PC-3 (cell line): Measurements from ENCODE around the gene TSPAN8. TPM values are rescaled to one million over a fixed set of nuclear protein-coding genes. Genes with fewer than 3 reads are reported as not detected.

Source experiments
- ATAC-seq: fragments of 200-7000 bp; cut with Tn5 transposase; 2 replicates; pipeline ENCODE4 v1.9.1; 2020; ENCODE audit warnings: mild to moderate bottlenecking, moderate library complexity
- BruUV-seq: library from RNA; stranded (reverse); fragments of 400-500 nt; replicated peaks from 2 replicates; lab custom pipeline; 2021; lab: Mats Ljungman, UMichigan
- CTCF ChIA-PET: fragments of 300-600 bp; sonication (Branson Sonifier 250); formaldehyde crosslinking; loops from one replicate; lab custom pipeline; 2022; ENCODE audit warnings: antibody characterized with exemption; lab: Charles Lee
- POLR2A ChIA-PET: fragments of 300-600 bp; sonication (Branson Sonifier 250); formaldehyde crosslinking; loops from one replicate; lab custom pipeline; 2022; ENCODE audit warnings: antibody characterized with exemption; ENCODE audit not compliant: unreplicated experiment; lab: Charles Lee
- DNase-seq: peaks from one replicate; pipeline ENCODE4 v3.0.0-alpha.2; 2015
- H2AFZ ChIP-seq: fragments of 300-600 bp; sonication (generic); 2 replicates; pipeline ENCODE4 v1.6.0; 2016; ENCODE audit warnings: antibody characterized with exemption, low read length
- H3F3A ChIP-seq: fragments of 300-600 bp; sonication (generic); one replicate; pipeline ENCODE4 v1.6.0; 2017; ENCODE audit warnings: antibody characterized with exemption, low read length, control low read depth, mild to moderate bottlenecking; ENCODE audit not compliant: unreplicated experiment
- H3K27ac ChIP-seq: fragments of 300-600 bp; sonication (generic); 2 replicates; pipeline ENCODE4 v1.5.1; 2016; ENCODE audit warnings: mild to moderate bottlenecking, low read length
- H3K27me3 ChIP-seq: fragments of 300-600 bp; sonication (generic); 2 replicates; pipeline ENCODE4 v1.6.1; 2016; ENCODE audit warnings: low read length, mixed read lengths
- H3K36me3 ChIP-seq: fragments of 300-600 bp; sonication (generic); 2 replicates; pipeline ENCODE4 v1.6.1; 2016; ENCODE audit warnings: low read depth, mixed run types, low read length, mixed read lengths
- H3K4me1 ChIP-seq: fragments of 300-600 bp; sonication (generic); 2 replicates; pipeline ENCODE4 v1.5.1; 2016; ENCODE audit warnings: low read length; ENCODE audit not compliant: insufficient read depth
- H3K4me2 ChIP-seq: fragments of 300-600 bp; sonication (generic); 2 replicates; pipeline ENCODE4 v1.6.0; 2016; ENCODE audit warnings: low read length
- H3K4me3 ChIP-seq: fragments of 300-600 bp; sonication (generic); 2 replicates; pipeline ENCODE4 v1.5.1; 2016; ENCODE audit warnings: mild to moderate bottlenecking, low read length, mixed read lengths
- H3K79me2 ChIP-seq: fragments of 300-600 bp; sonication (generic); 2 replicates; pipeline ENCODE4 v1.6.1; 2017; ENCODE audit warnings: low read length, mixed read lengths
- H3K9ac ChIP-seq: fragments of 300-600 bp; sonication (generic); 2 replicates; pipeline ENCODE4 v1.6.0; 2016; ENCODE audit warnings: mild to moderate bottlenecking, low read length
- H3K9me2 ChIP-seq: fragments of 300-600 bp; sonication (generic); replicated peaks from 2 replicates; pipeline ENCODE4 v1.6.1; 2016; ENCODE audit warnings: mixed run types, low read length, mixed read lengths
- H3K9me3 ChIP-seq: fragments of 300-600 bp; sonication (generic); 2 replicates; pipeline ENCODE4 v1.6.1; 2016; ENCODE audit warnings: low read length, mixed read lengths
- H4K20me1 ChIP-seq: fragments of 300-600 bp; sonication (generic); 2 replicates; pipeline ENCODE4 v1.6.1; 2016; ENCODE audit warnings: low read length, mixed read lengths
- EZH2 ChIP-seq: fragments of 300-600 bp; sonication (generic); IDR thresholded peaks from one replicate; pipeline ENCODE4 v1.6.1; 2017; ENCODE audit warnings: antibody characterized with exemption, mild to moderate bottlenecking, low read length; ENCODE audit not compliant: unreplicated experiment
- EZH2phosphoT487 ChIP-seq: fragments of 300-600 bp; sonication (generic); IDR thresholded peaks from 2 replicates; pipeline ENCODE4 v1.6.1; 2018; ENCODE audit warnings: mild to moderate bottlenecking, antibody characterized with exemption, low read length, borderline replicate concordance
- intact Hi-C: fragments of 100-400 bp; cut with micrococcal nuclease; formaldehyde crosslinking; loops from 2 replicates; pipeline ENCODE4 v1.9.0; 2023
- total RNA-seq: library from RNA; depleted of rRNA; stranded (reverse); fragments of >200 nt; gene quantifications from 2 replicates; pipeline ENCODE4 v1.2.3, GENCODE V29; 2014
- TF ChIP-seq, protein P1 (sequence below): fragments of 300-600 bp; sonication (generic); conservative IDR thresholded peaks from 2 replicates; pipeline ENCODE4 v1.5.1; 2017; ENCODE audit warnings: antibody characterized with exemption, low read depth, mild to moderate bottlenecking, low read length

TSPAN8 gene
- total RNA-seq, 1 experiment from 2014 or later = 1.3 TPM

DNA sequence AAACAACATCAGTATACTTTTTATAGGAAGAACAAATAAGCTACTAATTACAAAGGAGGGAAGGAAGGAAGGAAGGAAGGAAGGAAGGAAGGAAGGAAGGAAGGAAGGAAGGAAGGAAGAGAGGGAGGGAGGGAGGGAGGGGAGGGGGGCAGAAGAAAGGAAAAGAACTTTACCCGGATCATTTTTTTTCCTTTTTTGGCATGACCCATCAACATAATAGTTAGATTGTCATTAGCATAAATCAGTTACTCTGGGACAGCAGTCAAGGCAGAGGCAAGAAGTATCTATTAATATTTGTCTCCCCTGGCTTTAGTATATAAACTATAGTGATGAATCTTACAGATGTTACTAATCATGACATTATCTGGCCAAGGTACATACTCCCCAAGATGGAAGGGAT, 35.2 kb upstream of the TSPAN8 start:
- DNase-seq (no peak), ATAC-seq (no peak)
- no peaks in the 10 kb centered on the region for H3K79me2 ChIP-seq
- no peaks in the 10 kb centered on the region for H3K9me2 ChIP-seq
- H3K9me3 ChIP-seq = no peaks in the 10 kb centered on the region
- TF ChIP-seq EZH2phosphoT487 = no peak
- TF ChIP-seq EZH2 = no peak
- TF ChIP-seq, protein P1, sequence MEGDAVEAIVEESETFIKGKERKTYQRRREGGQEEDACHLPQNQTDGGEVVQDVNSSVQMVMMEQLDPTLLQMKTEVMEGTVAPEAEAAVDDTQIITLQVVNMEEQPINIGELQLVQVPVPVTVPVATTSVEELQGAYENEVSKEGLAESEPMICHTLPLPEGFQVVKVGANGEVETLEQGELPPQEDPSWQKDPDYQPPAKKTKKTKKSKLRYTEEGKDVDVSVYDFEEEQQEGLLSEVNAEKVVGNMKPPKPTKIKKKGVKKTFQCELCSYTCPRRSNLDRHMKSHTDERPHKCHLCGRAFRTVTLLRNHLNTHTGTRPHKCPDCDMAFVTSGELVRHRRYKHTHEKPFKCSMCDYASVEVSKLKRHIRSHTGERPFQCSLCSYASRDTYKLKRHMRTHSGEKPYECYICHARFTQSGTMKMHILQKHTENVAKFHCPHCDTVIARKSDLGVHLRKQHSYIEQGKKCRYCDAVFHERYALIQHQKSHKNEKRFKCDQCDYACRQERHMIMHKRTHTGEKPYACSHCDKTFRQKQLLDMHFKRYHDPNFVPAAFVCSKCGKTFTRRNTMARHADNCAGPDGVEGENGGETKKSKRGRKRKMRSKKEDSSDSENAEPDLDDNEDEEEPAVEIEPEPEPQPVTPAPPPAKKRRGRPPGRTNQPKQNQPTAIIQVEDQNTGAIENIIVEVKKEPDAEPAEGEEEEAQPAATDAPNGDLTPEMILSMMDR = no peak
- CTCF ChIA-PET = no interaction called here
- no peaks in the 10 kb centered on the region for H4K20me1 ChIP-seq
- no peak overlapping the region for H3K4me3 ChIP-seq
- no peaks in the 10 kb centered on the region for H3F3A ChIP-seq
- intact Hi-C loops = no loop called here
- H3K4me1 ChIP-seq = peaks cover 10% of the 10 kb centered on the region; the same call in 1 of the 2 replicates
- H3K4me2 ChIP-seq = no peak overlapping the region
- H3K27me3 ChIP-seq = no peaks in the 10 kb centered on the region
- no peak overlapping the region for H3K9ac ChIP-seq
- POLR2A ChIA-PET = no interaction called here
- H3K27ac ChIP-seq = no peak overlapping the region
- H3K36me3 ChIP-seq = no peaks in the 10 kb centered on the region
- H2AFZ ChIP-seq = no peak overlapping the region
- no TSS peak for BruUV-seq

DNA sequence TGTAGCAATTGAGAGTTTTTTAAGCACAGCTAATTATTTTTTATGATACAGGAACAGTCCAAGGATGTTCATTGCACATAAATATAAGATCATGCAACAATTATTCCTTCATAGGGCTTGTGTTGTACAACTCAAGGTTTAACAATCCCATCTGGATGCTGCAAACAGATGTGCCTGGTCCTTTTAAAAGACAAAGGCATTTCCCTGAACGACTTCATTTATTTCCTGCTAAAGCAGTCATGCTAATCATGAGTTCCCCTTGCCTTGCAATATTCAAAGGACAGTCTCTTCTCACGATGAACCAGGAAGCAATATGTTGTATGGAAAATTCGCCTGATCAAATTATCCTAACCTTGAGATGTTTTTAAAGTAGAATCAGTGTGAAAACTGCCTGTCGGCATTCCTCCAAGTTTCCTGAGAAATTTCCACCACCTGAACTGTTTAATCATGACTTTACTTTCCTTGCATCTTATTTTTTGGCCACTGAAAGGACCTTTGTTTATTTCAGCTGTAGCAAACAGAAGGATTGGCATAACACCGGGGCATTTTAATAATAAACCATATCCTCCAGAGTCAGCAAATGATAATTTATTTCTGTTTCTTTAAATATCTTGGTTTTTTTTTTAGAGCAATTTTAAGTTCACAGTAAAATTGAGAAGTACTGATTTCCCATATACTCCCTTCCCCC, 33.9 kb upstream of the TSPAN8 start:
- H2AFZ ChIP-seq = no peak overlapping the region
- H4K20me1 ChIP-seq = no peaks in the 10 kb centered on the region
- ChIA-PET CTCF (no interaction called here), POLR2A (no interaction called here)
- H3K79me2 ChIP-seq = no peaks in the 10 kb centered on the region
- ATAC-seq (no peak), DNase-seq (no peak)
- no peak overlapping the region for H3K4me3 ChIP-seq
- intact Hi-C loops = no loop called here
- H3F3A ChIP-seq = no peaks in the 10 kb centered on the region
- no peaks in the 10 kb centered on the region for H3K36me3 ChIP-seq
- H3K4me1 ChIP-seq = peaks cover 10% of the 10 kb centered on the region; the same call in 1 of the 2 replicates
- H3K9me3 ChIP-seq = no peaks in the 10 kb centered on the region
- H3K27me3 ChIP-seq = no peaks in the 10 kb centered on the region
- no peak overlapping the region for H3K27ac ChIP-seq
- H3K9ac ChIP-seq = no peak overlapping the region
- TF ChIP-seq, protein P1 = no peak
- TF ChIP-seq EZH2 (no peak), EZH2phosphoT487 (no peak)
- no peak overlapping the region for H3K4me2 ChIP-seq
- H3K9me2 ChIP-seq = no peaks in the 10 kb centered on the region
- no TSS peak for BruUV-seq

DNA sequence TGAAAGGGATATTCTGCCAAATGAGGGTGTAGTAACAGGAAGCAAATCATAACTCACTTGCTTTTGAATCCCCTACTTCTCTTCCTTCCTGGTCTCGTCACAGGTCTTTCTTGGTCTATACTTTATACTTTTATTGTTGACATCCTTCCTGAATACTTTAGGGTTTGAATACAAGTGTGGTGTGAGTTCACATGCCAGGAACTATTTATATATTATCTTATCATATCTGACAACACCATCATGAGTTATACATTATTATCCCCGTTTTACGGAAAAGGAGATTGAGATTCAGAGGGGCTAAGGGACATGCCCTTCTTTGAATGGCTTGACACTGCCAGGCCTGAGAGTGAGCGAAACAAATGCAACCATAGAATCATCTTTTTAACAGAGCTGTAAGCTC, 33.0 kb upstream of the TSPAN8 start:
- CTCF ChIA-PET = no interaction called here
- no peaks in the 10 kb centered on the region for H4K20me1 ChIP-seq
- H2AFZ ChIP-seq = no peak overlapping the region
- no peak overlapping the region for H3K4me2 ChIP-seq
- H3K27ac ChIP-seq = no peak overlapping the region
- H3K9me2 ChIP-seq = no peaks in the 10 kb centered on the region
- no peaks in the 10 kb centered on the region for H3K36me3 ChIP-seq
- TF ChIP-seq, protein P1 = no peak
- TF ChIP-seq EZH2phosphoT487 (no peak), EZH2 (no peak)
- H3K9ac ChIP-seq = no peak overlapping the region
- POLR2A ChIA-PET = no interaction called here
- peaks cover 10% of the 10 kb centered on the region; the same call in 1 of the 2 replicates for H3K4me1 ChIP-seq
- H3K27me3 ChIP-seq = no peaks in the 10 kb centered on the region
- no TSS peak for BruUV-seq
- H3K4me3 ChIP-seq = no peak overlapping the region
- H3K9me3 ChIP-seq = no peaks in the 10 kb centered on the region
- no peaks in the 10 kb centered on the region for H3K79me2 ChIP-seq
- intact Hi-C loops = no loop called here
- H3F3A ChIP-seq = no peaks in the 10 kb centered on the region
- DNase-seq = no peak
- ATAC-seq = no peak
